WTC11 (cell line): ENCODE data around the gene GRK7.

Experiments used
- AFF4 ChIP-seq: sonication (generic); formaldehyde crosslinking; IDR thresholded peaks from 2 replicates; pipeline ENCODE4 v1.8.1; 2023; ENCODE audit warnings: mild to moderate bottlenecking, missing genetic modification reagents, borderline replicate concordance
- ATF3 ChIP-seq: sonication (generic); formaldehyde crosslinking; conservative IDR thresholded peaks from 2 replicates; pipeline ENCODE4 v1.8.1; 2022; ENCODE audit warnings: mild to moderate bottlenecking, missing genetic modification reagents
- CTCF ChIP-seq: fragments of 200-600 bp; IDR thresholded peaks from 2 replicates; pipeline ENCODE4 v1.8.0; 2022; ENCODE audit warnings: antibody characterized with exemption
- E2F4 ChIP-seq: sonication (generic); formaldehyde crosslinking; IDR thresholded peaks from 2 replicates; pipeline ENCODE4 v1.8.1; 2022; ENCODE audit warnings: low read depth, mild to moderate bottlenecking, moderate library complexity, missing genetic modification reagents, borderline replicate concordance
- FOXP4 ChIP-seq: sonication (generic); formaldehyde crosslinking; IDR thresholded peaks from 2 replicates; pipeline ENCODE4 v1.8.0; 2022; ENCODE audit warnings: mild to moderate bottlenecking, missing genetic modification reagents
- IRF1 ChIP-seq: sonication (generic); formaldehyde crosslinking; IDR thresholded peaks from 2 replicates; pipeline ENCODE4 v1.8.0; 2023; ENCODE audit warnings: missing genetic modification reagents
- KAT7 ChIP-seq: sonication (generic); formaldehyde crosslinking; IDR thresholded peaks from 2 replicates; pipeline ENCODE4 v1.8.1; 2023; ENCODE audit warnings: missing genetic modification reagents, mild to moderate bottlenecking, borderline replicate concordance
- SMAD4 ChIP-seq: sonication (generic); formaldehyde crosslinking; IDR thresholded peaks from 2 replicates; pipeline ENCODE4 v1.8.0; 2022; ENCODE audit warnings: mild to moderate bottlenecking, missing genetic modification reagents
- TEAD1 ChIP-seq: sonication (generic); formaldehyde crosslinking; IDR thresholded peaks from 2 replicates; pipeline ENCODE4 v1.8.0; 2022; ENCODE audit warnings: mild to moderate bottlenecking, missing genetic modification reagents
- TEAD4 ChIP-seq: sonication (generic); formaldehyde crosslinking; IDR thresholded peaks from 2 replicates; pipeline ENCODE4 v1.8.0; 2022; ENCODE audit warnings: mild to moderate bottlenecking, missing genetic modification reagents
- ZNF423 ChIP-seq: fragments of 250-450 bp; sonication (Bioruptor Pico); IDR thresholded peaks from 2 replicates; pipeline ENCODE4 v2.1.2; 2022; ENCODE audit warnings: mild to moderate bottlenecking, moderate library complexity

GRCh38 chr3:141783632-141784031, 20.4 kb downstream of the GRK7 start:
- no peak for TF ChIP-seq AFF4 (CRISPR knock-in tag)
- TF ChIP-seq CTCF, result no peak
- no peak for TF ChIP-seq ZNF423 (CRISPR knock-in tag)
- TF ChIP-seq ATF3 (CRISPR knock-in tag), result no peak
- no peak for TF ChIP-seq IRF1 (CRISPR knock-in tag)
- TF ChIP-seq FOXP4 (CRISPR knock-in tag), result no peak
- no peak for TF ChIP-seq E2F4 (CRISPR knock-in tag)
- no peak for TF ChIP-seq TEAD4
- no peak for TF ChIP-seq SMAD4 (CRISPR knock-in tag)
- TF ChIP-seq TEAD1 (CRISPR knock-in tag), result no peak
- TF ChIP-seq KAT7 (CRISPR knock-in tag), result no peak
